Measurements from ENCODE around the gene HMG20B.

The HMG20B gene

GRCh38 chr19:3537438-3538240 lies 35.1 kb upstream of the HMG20B start:
- no peak for DNase-seq

GRCh38 chr19:3538258-3538929 lies 34.4 kb upstream of the HMG20B start:
- no peak for DNase-seq

GRCh38 chr19:3538965-3539755 lies 33.6 kb upstream of the HMG20B start, which contains the start of gene TEKTIP1:
TSS of gene TEKTIP1 (plus strand) at chr19:3539174. CDS start at chr19:3539178, 4 bp downstream.
- no peak for DNase-seq

GRCh38 chr19:3539756-3540118 lies 33.0 kb upstream of the HMG20B start:
- DNase-seq: no peak

GRCh38 chr19:3543150-3544057 lies 29.3 kb upstream of the HMG20B start:
- no peak for DNase-seq

GRCh38 chr19:3544058-3544376 lies 28.7 kb upstream of the HMG20B start:
- DNase-seq: no peak

- peak; percentile 27 for DNase-seq
Observed at GRCh38 chr19:3544742-3545668, 27.7 kb upstream of the HMG20B start.

GRCh38 chr19:3545669-3546034 lies 27.1 kb upstream of the HMG20B start:
- DNase-seq: no peak

GRCh38 chr19:3546119-3546518 lies 26.6 kb upstream of the HMG20B start:
- DNase-seq: no peak

- no peak for DNase-seq
Observed at GRCh38 chr19:3547301-3547731, 25.4 kb upstream of the HMG20B start.

- DNase-seq: no peak
Observed at GRCh38 chr19:3547767-3548282, 24.9 kb upstream of the HMG20B start.

- no peak for DNase-seq
Observed at GRCh38 chr19:3548606-3549005, 24.1 kb upstream of the HMG20B start.

GRCh38 chr19:3549816-3550215 lies 22.9 kb upstream of the HMG20B start:
- DNase-seq: no peak

GRCh38 chr19:3550947-3551791 lies 21.6 kb upstream of the HMG20B start:
- no peak for DNase-seq

GRCh38 chr19:3551792-3552095 lies 21.0 kb upstream of the HMG20B start:
- no peak for DNase-seq

- no peak for DNase-seq
Observed at GRCh38 chr19:3554254-3555083, 18.3 kb upstream of the HMG20B start.

GRCh38 chr19:3555653-3556422 lies 16.9 kb upstream of the HMG20B start:
- no peak for DNase-seq

GRCh38 chr19:3556423-3556977 lies 16.2 kb upstream of the HMG20B start:
- no peak for DNase-seq
